Measurements from ENCODE around the gene PRKCZ.
A peak's percentile ranks its signal among the peaks of the same experiment; 100 is the strongest.

The PRKCZ gene

DNA sequence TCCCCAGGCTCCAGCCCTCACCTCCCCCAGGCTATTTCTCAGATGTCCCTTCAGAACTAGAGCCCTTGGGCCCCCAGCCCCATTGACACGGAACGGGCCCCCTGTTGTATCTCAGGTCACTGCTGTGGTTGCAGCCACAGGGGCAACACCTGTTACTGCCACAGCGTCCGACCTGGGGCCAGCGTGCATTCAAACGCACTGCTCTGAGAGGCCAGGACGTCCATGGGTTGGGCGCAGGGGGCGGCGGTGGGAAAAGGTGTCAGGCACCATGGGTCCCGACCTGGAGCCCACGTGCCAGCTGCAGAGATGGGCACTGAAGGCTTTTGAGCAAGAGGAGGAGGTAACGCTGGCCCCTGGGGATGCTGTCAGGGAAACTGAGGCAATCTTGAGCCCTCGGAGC lies 131.1 kb downstream of the PRKCZ start:
- DNase-seq: no peak

DNA sequence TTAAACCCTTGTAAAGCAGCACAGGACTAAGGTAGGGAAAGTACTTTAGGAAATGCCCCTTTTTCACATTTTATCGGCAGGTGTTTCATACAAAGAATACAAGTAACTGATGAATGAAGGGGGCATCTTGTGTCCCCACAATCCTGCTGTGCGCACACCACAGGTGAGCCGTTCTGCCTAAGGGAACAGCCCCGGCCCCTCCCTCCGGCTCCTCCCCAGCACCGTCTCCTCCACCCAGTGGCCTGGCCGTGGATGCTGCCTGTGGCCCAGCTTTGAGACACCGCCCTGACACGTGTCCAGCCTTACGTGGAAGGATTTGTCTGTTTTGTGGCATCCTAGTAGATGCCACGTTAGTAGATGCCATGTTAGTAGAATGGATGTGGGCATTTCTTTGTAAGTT lies 131.5 kb downstream of the PRKCZ start:
- no peak for DNase-seq

DNA sequence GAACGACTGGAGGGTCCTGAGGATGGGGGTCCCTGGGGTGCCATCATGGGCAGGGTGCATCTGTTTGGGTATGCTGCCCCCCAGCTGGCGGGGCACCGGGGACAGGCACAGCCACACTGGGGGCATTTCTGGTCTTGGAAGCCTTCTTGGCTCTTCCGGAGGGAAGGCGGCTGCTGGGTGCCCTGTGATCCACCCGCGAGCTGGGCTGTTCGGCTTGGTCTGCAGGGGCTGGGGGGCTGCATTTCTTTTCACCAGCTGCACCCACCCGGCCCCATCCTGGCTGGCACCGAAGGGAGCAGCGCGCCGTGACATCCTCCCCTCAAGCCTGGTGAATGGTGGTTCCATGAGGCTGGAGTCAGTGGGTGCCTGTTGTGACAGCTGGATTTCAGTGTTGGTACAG lies 132.2 kb downstream of the PRKCZ start:
- no peak for DNase-seq

DNA sequence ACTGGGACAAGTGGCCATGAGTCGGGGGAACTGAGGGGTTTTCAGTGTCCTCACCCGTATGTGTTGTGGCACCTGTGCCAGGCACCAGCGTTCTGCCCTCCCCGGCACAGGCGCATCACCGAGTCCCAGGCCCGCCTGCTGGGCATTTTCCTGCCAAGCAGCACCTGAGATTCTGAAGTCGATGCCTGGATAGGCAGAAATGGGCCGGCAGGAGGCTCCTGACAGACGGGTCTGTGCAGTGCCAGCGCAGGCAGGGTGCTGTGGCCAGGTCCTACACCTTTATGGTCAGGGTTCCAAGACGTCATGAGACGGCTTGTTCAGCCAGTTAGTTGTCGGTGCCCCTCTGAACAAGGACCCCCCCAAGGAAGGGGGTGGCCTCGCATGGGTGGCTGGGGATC lies 133.7 kb downstream of the PRKCZ start:
- DNase-seq: no peak

DNA sequence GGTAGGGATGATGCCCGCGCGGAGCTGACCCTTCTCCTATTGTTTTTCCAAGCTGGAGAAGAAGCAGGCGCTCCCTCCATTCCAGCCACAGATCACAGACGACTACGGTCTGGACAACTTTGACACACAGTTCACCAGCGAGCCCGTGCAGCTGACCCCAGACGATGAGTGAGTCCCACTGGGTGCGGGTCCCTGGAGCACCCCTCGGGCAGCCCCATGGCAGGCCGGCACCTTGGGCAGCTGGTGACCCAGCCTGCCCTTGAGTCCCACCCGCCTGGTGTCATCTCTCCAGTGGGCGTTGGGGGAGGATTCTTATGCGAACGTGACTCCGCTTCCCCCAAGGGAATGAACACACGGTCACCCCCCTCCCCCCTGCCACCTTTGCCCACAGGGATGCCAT lies 134.3 kb downstream of the PRKCZ start:
- DNase-seq: no peak

DNA sequence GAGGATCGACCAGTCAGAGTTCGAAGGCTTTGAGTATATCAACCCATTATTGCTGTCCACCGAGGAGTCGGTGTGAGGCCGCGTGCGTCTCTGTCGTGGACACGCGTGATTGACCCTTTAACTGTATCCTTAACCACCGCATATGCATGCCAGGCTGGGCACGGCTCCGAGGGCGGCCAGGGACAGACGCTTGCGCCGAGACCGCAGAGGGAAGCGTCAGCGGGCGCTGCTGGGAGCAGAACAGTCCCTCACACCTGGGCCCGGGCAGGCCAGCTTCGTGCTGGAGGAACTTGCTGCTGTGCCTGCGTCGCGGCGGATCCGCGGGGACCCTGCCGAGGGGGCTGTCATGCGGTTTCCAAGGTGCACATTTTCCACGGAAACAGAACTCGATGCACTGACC lies 134.7 kb downstream of the PRKCZ start:
- DNase-seq: no peak

DNA sequence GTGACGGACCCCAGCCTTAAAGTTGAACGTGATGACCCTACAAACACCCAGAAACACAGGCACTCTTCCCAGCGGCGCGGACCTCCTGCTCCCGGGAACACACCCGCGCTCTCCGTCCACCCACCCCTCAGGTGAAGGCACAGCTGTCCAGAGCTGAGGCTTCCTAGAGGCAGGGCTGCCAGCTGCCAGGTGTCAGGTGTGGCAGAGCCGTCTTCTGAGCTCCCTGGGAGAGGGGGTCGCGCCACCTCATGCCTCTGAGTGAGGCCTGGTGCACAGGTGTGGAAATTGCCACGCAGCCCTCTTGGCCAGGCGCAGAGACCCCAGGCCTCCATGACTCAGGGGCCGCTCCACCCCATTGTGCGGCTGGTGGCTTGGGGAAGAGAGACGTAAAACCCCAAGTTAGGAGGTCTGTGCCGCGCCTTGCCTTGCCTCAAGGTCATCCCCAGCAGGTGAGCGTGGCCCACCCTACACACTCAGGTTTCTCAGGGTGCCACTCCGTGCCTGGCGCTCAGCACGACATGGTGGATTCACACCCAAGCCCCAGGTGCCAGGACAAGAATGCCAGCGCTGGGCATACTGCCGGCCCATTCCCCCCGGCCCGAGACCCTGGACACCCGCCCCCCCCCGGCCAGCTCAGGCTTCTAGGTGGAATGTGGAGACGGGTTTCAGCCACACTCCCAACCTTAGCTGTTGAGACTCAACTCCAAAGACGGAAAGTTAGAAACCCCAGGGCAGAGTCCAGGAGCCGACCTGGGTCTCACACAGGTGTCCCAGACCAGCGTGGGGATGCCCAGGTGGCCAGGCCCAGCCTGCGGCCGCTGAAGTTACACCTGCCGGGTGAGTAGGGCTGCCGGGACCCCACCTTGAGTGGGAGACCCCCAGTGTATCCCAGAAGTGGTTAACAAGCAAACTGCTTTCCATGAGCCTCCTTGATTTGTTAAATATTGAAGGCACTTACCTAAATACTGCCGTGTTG lies 136.0 kb downstream of the PRKCZ start:
- DNase-seq: no peak

DNA sequence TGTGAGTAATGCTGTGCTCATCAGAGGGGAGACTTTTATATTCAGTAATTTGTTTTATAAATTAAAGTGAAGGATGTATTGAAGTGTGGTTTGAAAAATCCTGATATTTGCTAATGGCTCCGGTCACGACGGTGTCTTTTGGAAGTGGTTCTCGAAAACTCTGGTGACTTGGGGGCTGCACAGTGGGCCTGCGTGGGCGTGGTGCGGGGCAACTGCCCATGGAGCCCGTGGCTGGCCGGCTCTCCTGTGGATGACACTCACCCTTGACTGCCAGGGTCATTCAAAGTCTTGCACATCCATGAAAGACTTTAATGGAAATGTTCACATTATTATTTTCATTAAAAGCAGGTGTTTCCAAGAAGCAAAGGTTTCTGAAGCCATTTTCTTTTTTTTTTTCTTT lies 136.7 kb downstream of the PRKCZ start:
- no peak for DNase-seq

DNA sequence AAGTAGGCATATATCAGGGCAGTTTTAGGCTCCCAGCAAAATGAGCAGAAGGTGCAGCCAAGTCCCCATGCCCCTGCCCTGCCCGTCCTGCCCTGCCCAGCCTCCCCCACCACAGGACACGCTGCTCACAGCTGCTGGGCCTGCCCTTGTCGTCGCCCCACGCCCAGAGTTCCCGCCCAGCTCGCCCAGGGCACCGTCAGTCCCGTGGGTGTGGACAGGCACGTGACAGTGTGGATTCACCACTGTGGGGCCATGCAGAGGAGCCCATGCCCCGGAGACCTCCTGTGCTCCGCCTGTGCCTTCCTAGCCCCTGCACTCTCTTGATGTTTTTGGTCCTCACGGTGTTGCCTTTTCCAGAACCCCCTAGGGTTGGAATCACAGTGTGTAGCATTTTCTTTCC lies 137.4 kb downstream of the PRKCZ start:
- DNase-seq: no peak

DNA sequence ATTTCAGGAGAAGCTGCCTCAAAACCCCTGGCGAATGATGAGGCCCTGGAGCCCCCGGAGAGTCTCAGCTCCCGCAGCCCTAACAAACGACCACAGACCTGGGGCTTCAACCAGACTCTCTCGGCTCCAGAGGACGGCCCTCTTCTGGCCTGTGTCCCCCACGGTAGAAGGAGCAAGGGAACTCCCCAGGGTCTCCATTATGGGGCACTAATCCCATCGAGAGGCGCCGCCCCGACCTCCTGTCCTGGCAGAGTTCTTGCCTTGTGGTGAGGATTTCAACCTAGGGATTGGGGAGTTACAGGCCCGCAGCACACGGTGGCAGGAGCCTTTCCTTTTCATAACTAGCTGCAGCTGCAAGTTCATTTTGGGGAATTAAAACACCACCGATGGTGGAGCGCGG lies 138.1 kb downstream of the PRKCZ start:
- no peak for DNase-seq

DNA sequence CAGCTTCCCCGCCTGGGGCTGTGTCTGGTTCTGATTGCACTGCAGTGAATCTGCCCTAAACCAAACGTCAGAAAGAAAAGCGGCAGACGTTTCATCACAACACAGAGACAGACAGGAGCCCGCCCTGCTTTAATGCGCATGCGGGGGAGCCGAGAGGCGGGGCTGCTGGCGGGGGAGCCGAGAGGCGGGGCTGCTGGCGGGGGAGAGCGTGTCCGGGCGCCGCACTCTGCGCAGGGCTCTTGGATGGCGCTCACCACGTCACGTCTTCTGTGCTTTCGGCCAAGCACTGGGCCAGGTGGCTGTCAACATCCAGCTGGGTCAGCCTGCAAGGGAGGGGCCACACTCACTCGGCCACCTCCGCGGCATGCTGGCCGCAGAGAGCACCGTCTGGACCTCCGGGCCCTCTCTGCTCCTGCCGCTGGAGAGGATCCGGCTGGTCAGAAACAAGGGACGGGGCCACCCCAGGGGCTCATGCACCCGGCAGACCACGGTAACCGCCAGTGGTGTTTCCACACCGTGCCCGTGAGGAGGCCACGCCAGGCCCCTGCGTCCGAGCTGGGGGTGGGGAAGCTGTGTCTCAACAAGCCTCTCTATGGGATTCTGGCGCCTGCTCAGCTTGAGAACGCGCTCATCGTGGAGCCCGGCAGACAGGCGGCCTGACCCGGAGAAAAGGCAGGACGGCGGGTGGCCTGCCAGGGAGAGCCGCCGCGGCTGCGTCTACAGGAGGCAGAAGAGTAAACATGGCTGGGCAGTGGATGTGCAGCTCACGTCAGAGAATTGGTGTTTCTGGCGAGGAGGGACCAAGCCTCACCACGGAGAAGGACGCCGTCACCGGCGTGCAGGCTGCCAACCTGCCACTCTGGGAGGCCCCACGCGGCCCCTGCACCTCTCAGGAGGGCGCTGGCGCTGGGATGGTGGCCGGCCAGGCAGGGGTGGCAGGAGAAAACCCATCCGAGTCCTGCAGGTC lies 139.5 kb downstream of the PRKCZ start:
- peak; percentile 88 to 95 for DNase-seq

DNA sequence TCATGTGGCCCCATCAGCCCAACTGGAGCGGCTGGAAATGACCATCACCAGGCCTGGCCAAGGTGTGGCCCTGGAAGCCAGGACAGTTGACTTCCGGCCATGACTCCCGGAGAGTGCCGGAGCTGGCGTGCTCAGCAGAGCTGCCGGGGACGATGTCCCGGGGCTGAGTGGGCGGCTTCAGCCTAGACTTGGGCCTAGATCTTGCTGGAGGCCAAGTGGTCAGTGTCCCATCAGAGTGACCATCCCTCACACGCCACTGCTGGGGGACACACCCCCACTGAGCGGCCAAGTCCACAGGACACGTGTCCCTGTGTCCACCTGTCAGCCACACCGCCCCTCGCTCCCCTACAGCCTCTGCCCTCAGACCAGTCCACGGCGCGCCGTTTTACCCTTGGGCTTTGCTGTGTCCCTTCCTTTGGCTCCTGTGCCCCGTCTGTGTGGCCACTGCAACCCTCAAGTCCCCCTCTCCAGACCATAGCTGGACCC lies 140.3 kb downstream of the PRKCZ start:
- DNase-seq: no peak

DNA sequence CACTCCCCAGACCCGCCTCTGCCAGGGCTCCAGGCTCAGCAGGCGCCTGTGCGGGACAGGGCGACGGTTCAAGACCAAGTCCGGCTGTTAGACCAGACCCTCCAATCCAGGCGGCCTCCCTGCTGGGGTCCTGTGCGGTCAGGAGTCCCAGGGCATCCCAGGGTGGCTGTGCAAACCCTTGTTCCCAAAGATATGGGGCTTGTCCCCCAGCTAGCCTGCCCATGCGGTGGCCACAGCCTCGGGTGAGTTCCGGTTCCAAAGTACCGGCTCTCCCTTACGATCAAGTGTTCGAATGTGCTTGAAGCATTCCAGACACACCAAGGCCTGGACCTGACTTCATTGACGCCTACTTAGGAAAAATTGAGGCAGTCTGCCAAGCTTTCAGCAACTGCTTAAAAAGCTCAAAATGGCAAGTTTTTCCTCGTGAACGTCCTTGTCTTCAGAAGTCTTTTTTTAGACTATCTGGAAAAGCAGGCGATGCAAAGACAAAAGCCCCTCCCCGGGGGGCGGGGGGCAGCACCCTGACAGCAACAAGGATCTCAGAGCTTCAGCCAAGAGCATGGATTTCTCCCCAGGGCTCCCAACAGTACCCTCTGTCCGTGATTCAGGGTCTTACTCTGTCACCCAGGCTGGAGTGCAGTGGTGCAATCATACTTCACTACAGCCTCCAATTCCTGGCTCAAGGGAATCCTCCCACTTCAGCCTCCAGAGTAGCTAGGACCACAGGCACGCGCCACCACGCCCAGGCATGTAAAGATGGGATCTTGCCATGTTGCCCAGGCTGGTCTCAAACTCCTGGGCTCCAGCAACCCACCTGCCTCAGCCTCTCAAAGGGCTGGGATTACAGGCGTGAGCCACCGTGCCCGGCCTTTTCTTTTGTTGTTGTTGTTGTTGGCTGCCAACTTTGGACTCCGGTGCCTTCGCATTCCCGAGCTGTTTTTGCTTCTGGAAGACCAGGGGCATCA lies 142.1 kb downstream of the PRKCZ start:
- peak in 1 of 2 experiments; percentile 65 for DNase-seq

DNA sequence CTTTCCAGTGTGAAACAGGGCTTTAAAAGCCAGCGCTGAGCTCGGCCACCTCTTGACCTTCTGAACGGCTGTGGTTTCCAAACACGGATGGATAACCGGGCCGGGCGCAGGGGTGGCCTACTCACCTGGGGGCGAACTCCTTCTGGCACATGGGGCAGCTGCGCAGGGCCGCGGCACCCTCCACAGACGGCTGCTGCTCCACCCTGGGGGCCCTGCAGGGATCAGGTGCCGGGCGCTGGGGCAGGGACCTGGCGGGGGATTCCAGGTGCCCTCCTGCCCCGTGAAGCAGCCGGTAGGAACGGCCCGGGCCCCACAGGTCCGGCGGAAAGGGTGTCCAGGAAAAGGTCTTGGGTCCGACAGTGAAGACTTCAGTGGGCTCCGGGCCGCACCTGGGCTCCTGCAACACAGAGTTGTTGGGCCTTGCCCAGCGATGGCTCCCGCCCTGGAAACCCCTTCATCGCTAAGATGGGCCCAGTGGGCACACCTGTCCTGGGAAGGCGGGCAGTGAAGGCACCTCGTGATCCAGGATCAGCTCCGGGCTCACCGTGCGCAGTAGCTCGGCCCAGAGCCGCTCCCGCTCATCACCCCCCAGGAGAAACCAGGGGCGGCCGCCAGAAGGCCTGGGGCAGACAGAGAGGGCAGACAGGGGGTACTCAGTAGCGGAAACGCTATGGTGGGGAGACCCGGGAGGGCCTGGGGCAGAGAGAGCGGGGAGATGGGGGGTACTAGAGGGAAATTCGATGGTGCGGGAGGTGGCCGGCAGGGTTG lies 143.5 kb downstream of the PRKCZ start:
- no peak for DNase-seq

DNA sequence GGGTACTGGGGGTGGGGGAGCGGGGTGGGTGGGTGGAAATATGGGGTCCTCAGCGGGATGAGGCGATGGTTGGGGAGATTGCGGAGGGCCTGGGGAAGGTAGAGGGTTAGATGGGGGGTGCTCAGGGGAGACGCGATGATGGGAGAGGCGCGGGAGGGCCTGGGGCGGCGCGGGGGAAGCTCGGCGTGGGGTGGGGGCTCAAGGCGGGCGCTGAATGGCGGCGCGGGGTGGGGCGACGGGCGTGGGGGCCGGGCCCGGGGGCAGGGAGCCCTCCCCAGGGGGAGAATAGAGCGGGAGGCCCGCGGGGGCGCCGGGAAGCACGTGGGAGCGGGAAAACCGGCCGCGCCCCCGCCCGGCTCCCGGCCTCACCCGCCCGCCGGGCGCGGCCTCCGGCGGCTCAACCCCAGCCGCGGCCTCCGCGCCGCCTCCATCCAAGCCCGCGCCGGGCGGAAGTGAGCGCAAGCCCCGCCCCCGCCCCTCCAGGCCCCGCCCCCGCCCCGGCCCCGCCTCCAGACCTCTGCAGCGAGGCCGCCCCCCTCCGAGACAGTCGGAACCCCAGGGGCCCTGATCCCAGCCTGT lies 144.2 kb downstream of the PRKCZ start, which contains the start of gene FAAP20:
FAAP20 (minus strand) TSS at position 454 of the 579 bp plus-strand sequence; CDS start at position 431, 23 bp downstream.
- peak in 1 of 2 experiments; percentile 79 for DNase-seq

DNA sequence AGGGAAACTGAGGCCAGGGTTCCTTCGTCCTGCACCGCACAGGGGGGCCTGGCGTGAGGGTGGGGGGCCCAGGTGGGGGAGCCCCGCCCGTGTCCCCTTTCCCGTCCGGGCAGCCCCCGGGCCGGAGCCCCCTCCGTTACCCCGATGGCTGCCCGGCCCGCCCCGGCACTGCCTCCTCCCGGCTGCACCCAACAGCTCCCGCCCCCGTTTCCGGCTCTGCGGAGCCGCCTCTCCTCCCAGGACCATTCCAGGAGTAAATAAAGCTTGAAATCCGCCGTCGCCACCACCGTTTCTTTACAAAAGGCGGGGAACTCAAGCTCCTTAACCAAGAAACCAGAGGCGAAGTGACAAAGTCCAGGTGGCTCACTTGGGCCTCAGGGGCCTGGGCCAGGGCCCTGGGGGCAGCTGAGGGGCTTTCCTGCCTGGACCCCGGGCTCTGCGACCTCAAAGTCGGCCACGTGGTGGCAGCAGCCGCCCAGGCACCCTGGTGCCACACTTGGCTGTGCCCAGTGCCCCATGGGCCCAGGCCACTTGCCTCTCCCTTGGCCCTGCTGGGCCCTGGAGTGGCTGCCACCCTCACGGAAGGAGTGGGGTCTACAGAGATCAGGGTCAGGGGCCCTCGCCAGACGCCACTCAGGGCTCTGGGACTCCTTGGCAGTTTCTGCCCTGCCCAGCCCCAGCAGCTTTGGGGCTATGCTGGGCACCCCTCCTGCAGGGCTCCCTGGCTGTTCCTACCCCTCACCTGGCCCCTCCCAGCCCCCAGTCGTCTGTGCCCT lies 144.9 kb downstream of the PRKCZ start:
- DNase-seq: peak; percentile 84 to 93

DNA sequence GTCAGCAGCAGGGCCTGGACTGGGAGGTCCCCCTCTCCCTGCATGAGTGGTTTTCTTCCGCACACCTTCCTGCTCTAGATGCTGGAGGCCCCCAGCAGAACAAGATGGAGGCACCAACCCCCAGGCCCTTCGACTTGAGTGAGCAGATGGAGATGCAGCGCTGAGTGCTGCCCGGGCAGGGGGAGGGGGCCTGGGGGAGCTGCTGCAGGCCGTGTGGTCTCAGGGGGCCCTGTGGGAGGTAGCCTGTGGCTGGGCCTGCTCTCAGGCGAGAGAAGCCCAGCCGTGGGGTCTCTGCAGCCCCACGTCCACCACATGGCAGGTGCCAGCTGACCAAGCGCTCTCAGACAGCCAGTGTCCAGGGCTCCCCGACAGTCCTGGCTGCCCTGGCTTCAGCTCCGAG lies 145.6 kb downstream of the PRKCZ start:
- DNase-seq: no peak

DNA sequence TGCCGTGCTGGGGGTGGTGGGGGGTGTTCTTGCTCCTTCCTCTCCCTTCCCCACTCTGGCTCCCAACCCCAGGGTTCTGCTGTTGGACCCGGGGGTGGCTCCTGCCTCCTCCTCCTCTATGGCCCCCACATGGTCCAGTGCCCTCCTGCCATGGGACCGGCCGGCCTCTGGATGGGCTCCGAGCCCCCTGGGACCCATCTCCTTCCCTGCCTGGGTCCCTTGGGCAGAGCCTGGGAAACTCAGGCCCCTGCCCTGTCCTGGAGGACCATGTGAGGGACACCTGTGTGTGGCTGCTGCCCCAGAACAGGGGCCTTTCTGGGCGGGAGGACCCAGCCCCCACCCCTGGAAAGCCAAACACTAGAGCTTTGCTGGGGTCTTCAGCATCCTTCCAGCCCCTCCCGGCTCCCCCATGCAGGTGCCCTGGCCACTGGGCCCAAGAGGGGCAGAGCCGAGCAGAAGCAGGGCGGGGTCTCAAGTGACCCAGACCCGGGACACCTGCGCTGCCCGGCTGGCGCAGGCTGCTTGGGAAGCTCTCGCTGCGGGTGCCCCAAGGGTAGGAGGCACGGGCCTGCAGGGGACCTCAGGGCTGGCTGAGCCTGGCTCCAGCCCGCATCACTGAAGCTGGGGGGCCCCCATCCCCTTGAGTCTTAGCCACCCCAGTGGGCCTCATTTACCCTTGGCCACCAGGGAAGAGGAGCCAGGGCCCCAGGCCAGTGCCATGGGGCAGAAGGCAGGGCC lies 146.9 kb downstream of the PRKCZ start:
- no peak for DNase-seq

DNA sequence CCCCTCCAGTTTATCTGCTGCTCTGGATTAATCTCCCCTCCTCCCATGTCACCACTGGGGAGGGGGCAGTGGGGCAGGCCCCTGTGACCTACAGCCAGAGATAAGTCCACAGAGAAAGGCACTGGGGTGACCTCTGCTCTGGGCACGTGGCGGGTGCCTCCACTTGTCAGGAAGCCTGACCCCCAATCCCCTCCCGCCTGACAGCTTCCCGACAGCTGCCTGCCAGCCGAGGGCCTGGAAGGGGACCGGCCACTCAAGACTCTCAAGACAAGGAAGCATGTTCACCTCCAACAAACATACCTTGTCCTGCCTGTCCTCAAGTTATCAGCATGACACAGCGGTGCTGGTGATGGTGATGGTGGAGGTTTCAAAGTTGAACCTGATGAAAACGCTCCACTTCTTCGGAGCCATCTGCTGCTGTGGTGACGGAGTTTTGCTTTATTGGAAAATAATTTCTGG lies 147.5 kb downstream of the PRKCZ start:
- DNase-seq: no peak

Measured in NCI-H446 (cell line).